Nephron (organoid): ENCODE data around the gene SCARB1.
A peak's percentile ranks its signal among the peaks of the same experiment; 100 is the strongest.

Experiments used
- H3K27ac Mint-ChIP-seq, 3 experiments: 2 replicates each; pipeline ENCODE4 v1.8.0; 2020; ENCODE audit warnings: mixed read lengths in 3 of 3, mild to moderate bottlenecking in 2 of 3, moderate library complexity in 1 of 3
- H3K27me3 Mint-ChIP-seq: 2 replicates; pipeline ENCODE4 v1.8.0; 2021; ENCODE audit warnings: low read depth, mild to moderate bottlenecking, moderate library complexity, mixed read lengths
- H3K36me3 Mint-ChIP-seq: 2 replicates; pipeline ENCODE4 v1.8.0; 2020; ENCODE audit warnings: low read depth, mixed read lengths
- H3K4me1 Mint-ChIP-seq: 2 replicates; pipeline ENCODE4 v1.8.0; 2020; ENCODE audit warnings: mixed read lengths
- H3K4me3 Mint-ChIP-seq, 3 experiments: 2 replicates each; pipeline ENCODE4 v1.8.0; 2020; ENCODE audit warnings: mild to moderate bottlenecking in 3 of 3, mixed read lengths in 3 of 3, moderate library complexity in 2 of 3
- H3K9me3 Mint-ChIP-seq: 2 replicates; pipeline ENCODE4 v1.8.0; 2020; ENCODE audit warnings: mixed read lengths
- TF ChIP-seq, protein P1 (sequence below), 3 experiments: fragments of 200-600 bp; sonication (generic); IDR thresholded peaks; one replicate each; pipeline ENCODE4 v1.5.0; 2021; ENCODE audit warnings: antibody characterized with exemption in 3 of 3; ENCODE audit not compliant: unreplicated experiment in 3 of 3

The SCARB1 gene

DNA sequence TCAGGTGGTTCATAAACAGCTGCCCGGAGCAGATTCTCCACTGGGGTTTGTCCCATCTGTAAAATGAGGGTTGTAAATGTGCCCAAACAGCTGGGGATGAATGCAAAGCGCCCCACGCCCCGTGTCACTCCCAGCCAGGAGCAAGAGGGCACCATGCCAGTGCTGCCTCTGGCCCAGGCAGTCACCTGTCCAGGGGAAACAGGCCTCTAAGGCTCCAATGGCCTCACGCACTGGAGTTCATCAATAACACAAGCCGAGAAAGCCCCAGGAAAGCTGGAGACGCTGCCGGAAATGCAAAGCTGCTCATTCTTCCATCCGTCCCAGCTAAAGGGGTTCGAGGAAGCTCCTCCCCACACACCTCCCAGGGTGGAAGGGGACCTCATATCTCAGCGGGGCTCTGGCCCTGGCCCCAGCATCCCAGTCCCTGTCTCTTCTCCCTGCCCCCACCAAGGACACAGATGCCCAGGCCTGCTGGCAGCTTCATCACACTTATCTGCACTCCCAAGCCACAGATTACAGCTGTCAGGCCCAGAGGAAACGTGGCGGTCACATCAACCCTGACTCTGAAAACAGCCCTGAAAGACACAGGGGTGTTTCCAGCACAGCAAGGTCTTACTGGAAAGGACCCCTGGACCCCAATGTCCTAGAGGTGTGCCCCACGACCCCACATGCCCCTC is 21.5 kb downstream of the SCARB1 start:
- Mint-ChIP-seq H3K27me3 (peaks cover 4% of the 10 kb centered on the region), H3K4me1 (peaks cover 37% of the 10 kb centered on the region), H3K4me3 (no peak overlapping the region), H3K9me3 (no peaks in the 10 kb centered on the region), H3K36me3 (no peaks in the 10 kb centered on the region), H3K27ac (peak overlapping the region; percentile 4 to 47 (median 41))
- TF ChIP-seq, protein P1, sequence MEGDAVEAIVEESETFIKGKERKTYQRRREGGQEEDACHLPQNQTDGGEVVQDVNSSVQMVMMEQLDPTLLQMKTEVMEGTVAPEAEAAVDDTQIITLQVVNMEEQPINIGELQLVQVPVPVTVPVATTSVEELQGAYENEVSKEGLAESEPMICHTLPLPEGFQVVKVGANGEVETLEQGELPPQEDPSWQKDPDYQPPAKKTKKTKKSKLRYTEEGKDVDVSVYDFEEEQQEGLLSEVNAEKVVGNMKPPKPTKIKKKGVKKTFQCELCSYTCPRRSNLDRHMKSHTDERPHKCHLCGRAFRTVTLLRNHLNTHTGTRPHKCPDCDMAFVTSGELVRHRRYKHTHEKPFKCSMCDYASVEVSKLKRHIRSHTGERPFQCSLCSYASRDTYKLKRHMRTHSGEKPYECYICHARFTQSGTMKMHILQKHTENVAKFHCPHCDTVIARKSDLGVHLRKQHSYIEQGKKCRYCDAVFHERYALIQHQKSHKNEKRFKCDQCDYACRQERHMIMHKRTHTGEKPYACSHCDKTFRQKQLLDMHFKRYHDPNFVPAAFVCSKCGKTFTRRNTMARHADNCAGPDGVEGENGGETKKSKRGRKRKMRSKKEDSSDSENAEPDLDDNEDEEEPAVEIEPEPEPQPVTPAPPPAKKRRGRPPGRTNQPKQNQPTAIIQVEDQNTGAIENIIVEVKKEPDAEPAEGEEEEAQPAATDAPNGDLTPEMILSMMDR (IDR thresholded peaks at IDR 0.05; ENCODE audit: unreplicated experiment in 3 of 3): no peak

DNA sequence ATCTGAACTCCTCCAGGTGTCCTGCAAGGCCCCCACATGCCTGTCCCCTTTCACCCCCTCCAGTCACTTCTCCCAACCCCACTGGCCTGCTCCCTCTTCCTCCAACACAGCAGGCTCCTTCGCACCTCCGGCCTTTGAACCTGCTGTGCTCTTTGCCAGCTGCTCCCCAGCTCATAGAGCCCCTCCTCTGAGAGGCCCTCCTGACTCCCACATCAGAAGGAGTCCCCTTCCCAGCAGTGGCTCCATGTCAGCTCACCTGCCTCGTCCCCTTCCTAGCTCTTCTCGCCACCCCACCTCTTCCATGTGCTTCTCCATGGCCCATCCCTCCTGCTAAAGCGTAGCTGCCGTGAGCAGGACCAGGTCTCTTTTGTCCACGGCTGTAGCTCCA is 22.1 kb downstream of the SCARB1 start:
- H3K27me3 Mint-ChIP-seq: peaks cover 4% of the 10 kb centered on the region
- H3K9me3 Mint-ChIP-seq: no peaks in the 10 kb centered on the region
- H3K36me3 Mint-ChIP-seq: no peaks in the 10 kb centered on the region
- TF ChIP-seq, protein P1 (IDR thresholded peaks at IDR 0.05; ENCODE audit: unreplicated experiment in 3 of 3): no peak
- no peak overlapping the region for H3K4me3 Mint-ChIP-seq
- peak overlapping the region in 2 of 3 experiments; percentile 4 to 21 for H3K27ac Mint-ChIP-seq
- peaks cover 36% of the 10 kb centered on the region for H3K4me1 Mint-ChIP-seq

DNA sequence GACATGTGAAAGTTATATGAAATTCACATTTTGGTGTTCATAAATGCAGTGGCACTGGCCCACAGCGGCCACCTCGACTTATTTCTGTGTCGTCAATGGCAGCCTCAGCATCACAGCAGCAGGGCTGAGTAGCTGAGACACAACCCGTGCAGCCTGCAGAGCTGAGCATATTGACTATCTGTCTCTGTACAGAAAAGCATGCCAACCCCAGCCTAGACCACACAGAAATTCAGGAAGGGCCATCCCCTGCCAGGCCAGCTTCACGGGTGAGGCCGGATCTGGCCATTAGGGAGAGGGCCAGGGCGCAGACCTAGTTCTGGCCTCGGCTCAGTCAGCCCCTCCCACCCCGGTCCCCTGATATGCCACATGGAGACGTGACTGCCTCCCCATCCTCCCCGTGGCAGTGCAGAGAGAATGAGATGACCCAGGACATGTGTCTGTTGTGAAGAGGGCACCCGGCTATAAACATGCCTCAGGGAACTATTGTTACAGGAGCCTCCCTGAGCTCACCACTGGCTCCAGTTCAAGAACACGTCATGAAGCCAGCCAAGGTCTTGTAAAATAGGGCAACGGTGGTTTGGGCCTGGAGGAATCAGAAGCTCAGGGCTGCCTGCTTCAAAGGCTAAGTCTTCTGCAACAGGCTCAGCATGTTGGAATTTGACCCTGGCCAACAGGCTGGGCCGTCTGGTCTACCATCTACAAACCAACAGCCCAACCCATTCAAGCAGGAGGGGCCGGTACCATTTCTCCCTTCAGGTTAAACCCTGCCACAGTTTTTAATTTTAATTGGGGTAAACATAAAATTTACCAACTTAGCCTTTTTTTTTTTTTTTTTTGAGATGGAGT is 25.5 kb downstream of the SCARB1 start:
- Mint-ChIP-seq H3K36me3 (no peaks in the 10 kb centered on the region), H3K9me3 (no peaks in the 10 kb centered on the region), H3K4me3 (no peak overlapping the region), H3K27me3 (peaks cover 9% of the 10 kb centered on the region), H3K27ac (peak overlapping the region in 2 of 3 experiments; percentile 71 to 92), H3K4me1 (peaks cover 41% of the 10 kb centered on the region)
- TF ChIP-seq, protein P1 (IDR thresholded peaks at IDR 0.05; ENCODE audit: unreplicated experiment in 3 of 3): no peak

DNA sequence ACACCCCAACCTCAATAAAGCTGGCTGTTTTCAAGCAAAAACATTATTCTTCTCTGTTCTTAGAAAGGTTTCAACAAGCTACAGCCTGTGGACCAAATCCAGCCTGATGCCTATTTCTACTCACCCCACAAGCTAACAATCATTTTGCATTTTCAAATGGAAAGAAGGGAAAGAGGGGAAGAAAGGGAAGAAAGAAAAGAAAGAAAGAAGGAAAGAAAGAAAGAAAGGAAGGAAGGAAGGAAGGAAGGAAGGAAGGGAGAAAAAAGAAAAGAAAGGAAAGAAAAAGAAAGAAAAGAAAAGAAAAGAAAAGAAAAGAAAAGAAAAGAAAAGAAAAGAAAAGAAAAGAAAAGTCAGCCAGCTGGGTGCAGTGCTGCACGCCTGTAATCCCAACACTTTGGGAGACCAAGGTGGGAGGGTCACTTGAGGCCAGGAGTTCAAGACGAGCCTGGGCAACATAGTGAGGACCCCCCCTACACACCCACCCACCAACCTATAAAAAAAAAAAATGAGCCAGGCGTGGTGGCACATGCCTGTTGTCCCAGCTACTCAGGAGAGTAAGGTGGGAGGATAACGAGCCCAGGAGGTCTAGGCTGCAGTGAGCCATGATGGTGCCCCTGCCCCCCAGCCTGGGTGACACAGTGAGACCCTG is 26.3 kb downstream of the SCARB1 start:
- H3K36me3 Mint-ChIP-seq: no peaks in the 10 kb centered on the region
- H3K9me3 Mint-ChIP-seq: no peaks in the 10 kb centered on the region
- no peak overlapping the region for H3K4me3 Mint-ChIP-seq
- TF ChIP-seq, protein P1 (IDR thresholded peaks at IDR 0.05; ENCODE audit: unreplicated experiment in 3 of 3): no peak
- peaks cover 9% of the 10 kb centered on the region for H3K27me3 Mint-ChIP-seq
- peaks cover 39% of the 10 kb centered on the region for H3K4me1 Mint-ChIP-seq
- H3K27ac Mint-ChIP-seq: peak overlapping the region in 2 of 3 experiments; percentile 63

DNA sequence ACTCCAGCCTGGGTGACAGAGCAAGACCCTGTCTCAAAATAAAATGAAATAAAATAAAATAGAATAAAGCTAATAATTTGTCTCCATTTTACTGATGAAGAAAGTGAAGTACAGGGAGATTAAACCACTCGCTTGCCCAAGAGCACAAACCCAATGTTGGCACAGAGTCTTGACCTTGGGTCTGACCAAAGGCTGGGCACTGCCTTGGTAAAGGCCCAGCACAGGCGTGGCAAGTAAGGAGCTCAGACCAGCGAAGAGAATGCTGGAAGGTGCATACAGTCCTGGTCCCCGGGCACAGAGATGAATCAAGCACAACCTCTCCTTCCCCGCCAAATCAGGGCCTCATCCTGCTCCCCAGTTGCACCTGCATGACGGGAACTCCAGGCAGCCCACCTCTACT is 26.9 kb downstream of the SCARB1 start:
- no peaks in the 10 kb centered on the region for H3K36me3 Mint-ChIP-seq
- H3K4me3 Mint-ChIP-seq: no peak overlapping the region
- peaks cover 32% of the 10 kb centered on the region for H3K4me1 Mint-ChIP-seq
- H3K9me3 Mint-ChIP-seq: no peaks in the 10 kb centered on the region
- peak overlapping the region in 1 of 3 experiments; percentile 63 for H3K27ac Mint-ChIP-seq
- H3K27me3 Mint-ChIP-seq: peaks cover 11% of the 10 kb centered on the region
- TF ChIP-seq, protein P1 (IDR thresholded peaks at IDR 0.05; ENCODE audit: unreplicated experiment in 3 of 3): no peak
